ENCODE results near the gene COA1.

DNA sequence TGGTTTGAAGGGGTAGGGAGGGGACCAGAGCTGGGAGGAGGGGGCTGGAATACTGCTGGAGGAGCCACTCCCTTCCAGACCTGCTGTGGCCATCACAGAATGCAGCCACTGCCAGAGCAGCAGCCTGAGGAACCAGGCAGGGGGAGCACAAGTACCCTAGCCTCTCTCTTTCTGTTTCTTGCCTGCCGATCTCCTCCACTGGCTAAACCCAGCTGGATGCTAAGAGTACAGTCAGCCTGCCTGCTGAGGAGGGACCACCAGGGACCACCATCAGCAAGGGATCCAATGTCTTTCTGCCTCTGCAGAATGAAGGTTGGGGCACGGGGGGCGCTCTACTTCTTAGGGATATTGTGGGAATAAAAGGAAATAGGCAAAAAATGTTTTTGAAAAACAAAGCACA, 33.9 kb upstream of the COA1 start:
- TF ChIP-seq, protein P1, sequence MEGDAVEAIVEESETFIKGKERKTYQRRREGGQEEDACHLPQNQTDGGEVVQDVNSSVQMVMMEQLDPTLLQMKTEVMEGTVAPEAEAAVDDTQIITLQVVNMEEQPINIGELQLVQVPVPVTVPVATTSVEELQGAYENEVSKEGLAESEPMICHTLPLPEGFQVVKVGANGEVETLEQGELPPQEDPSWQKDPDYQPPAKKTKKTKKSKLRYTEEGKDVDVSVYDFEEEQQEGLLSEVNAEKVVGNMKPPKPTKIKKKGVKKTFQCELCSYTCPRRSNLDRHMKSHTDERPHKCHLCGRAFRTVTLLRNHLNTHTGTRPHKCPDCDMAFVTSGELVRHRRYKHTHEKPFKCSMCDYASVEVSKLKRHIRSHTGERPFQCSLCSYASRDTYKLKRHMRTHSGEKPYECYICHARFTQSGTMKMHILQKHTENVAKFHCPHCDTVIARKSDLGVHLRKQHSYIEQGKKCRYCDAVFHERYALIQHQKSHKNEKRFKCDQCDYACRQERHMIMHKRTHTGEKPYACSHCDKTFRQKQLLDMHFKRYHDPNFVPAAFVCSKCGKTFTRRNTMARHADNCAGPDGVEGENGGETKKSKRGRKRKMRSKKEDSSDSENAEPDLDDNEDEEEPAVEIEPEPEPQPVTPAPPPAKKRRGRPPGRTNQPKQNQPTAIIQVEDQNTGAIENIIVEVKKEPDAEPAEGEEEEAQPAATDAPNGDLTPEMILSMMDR (IDR thresholded peaks at IDR 0.05) = 0 out of 2 replicates have a peak, but pooled peaks have one; percentile 19
- no peak for TF ChIP-seq MXI1 (IDR thresholded peaks at IDR 0.05; ENCODE audit: low read depth, low read length)
- TF ChIP-seq SIN3A (IDR thresholded peaks at IDR 0.05; ENCODE audit: borderline replicate concordance, low read depth, low read length) = no peak
- TF ChIP-seq CHD2 (IDR thresholded peaks at IDR 0.05; ENCODE audit: low read length, partially characterized antibody) = no peak
- TF ChIP-seq EZH2phosphoT487 (IDR thresholded peaks at IDR 0.05; ENCODE audit: borderline replicate concordance, low read depth) = no peak
- no peak for TF ChIP-seq FOXJ3 (CRISPR knock-in tag; IDR thresholded peaks at IDR 0.05)
- no peak for TF ChIP-seq RAD21 (IDR thresholded peaks at IDR 0.05; ENCODE audit: low read length)
- TF ChIP-seq, protein P2, sequence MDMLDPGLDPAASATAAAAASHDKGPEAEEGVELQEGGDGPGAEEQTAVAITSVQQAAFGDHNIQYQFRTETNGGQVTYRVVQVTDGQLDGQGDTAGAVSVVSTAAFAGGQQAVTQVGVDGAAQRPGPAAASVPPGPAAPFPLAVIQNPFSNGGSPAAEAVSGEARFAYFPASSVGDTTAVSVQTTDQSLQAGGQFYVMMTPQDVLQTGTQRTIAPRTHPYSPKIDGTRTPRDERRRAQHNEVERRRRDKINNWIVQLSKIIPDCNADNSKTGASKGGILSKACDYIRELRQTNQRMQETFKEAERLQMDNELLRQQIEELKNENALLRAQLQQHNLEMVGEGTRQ (IDR thresholded peaks at IDR 0.05; ENCODE audit: borderline replicate concordance, low read depth, low read length) = no peak
- TF ChIP-seq FOXM1 (IDR thresholded peaks at IDR 0.05; ENCODE audit: low read depth) = no peak
- TF ChIP-seq TAF1 (IDR thresholded peaks at IDR 0.05; ENCODE audit: borderline replicate concordance, low read depth, low read length) = no peak
- no peak for TF ChIP-seq POLR2AphosphoS5 (IDR thresholded peaks at IDR 0.05; ENCODE audit: low read depth, low read length)
